Measurements from ENCODE around the gene OSM. TPM values are rescaled to one million over a fixed set of nuclear protein-coding genes. Genes with fewer than 3 reads are reported as not detected.

The OSM gene
- total RNA-seq, result not detected in 2 replicates

DNA sequence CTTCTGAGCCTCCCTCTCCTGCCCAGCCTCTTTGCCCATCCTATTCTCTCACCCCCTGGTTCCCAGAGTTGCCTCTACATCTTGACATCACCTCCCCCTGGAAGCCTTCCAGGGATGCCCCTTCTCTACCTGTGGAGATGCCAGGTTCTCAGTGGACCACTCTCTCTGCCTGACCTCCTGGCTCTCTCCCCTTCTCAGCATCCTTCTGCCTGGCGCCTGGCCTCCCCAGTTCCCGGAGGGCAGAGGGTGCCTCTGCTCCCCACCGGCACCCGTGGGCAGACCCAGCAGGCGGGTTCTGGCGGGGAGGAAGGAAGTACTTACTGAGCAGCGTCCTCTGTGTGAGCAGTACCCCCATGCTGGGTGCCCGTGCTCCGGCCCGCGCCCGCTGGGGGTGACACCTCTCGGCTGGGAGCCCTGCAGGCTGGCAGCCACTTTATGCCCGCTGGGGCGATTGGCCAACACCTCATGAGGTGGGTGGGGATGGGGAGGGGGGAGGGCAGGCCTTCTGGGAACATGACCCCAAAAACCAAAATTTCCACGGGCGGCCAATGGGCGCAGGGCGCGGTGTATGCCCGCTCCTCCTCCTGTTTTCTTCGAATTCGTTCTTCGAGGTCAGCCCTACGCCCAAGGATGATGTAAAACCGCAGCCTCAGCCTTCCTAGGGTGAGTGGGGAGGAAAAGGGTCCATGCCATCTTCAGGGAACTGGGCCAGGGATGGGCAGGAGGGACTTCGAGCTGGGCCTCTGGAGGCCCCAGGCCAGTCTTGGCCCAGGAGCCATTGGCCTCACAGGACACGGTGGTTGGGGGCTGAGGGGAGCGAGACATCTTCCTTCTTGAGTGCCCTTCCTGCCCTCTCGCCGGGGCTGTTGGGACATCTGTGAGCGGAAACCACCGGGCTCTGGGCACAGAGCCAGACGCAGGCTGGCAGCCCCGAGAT, at the start of gene OSM:
OSM (minus strand) TSS at position 407 of the 937 bp plus-strand sequence; CDS start at position 355, 52 bp downstream.

DNA sequence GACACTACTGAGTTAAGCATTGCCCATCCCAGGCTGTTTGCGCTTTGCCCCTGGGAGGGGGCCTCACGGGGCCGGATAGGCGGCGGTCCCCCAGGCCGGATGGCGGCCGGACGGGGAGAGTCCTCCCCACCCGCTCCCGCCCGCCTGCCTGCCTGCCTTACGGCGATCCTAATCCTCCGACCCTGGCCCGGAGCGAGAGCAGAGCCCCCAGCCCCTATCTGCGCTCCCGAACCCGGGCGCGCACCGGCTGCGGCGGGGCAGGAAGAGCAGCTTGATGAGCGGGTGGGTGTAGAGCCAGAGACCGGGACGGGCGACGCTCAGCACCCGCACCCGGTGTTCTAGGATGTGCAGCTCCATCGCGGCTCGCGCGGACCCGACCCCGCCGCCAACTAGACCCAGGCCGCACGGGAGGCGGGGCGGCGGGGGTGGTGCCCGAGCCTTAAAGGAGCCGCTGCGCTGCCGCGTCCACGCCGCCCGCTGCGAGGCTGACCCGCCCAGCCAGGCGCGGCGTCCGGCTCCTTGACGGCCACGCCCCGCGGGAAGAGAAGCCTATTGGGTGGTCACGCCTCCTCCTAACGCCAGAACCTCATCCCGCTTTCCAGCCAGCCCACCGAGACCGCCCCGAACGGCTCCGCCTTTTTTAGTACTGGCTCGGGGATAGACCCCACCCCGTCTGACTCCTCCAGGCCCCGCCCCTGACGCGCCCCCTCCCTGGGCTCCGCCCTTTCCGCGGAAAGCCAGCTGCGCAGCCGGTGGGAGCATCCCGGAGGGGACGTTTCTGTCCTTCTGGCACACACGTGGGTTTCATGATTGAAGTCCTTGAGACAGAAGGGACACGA, 22.7 kb upstream of the OSM start, which contains the start of gene CASTOR1:
CASTOR1 (minus strand) TSS at position 365 of the 839 bp plus-strand sequence; CDS start at position 357, 8 bp downstream.

DNA sequence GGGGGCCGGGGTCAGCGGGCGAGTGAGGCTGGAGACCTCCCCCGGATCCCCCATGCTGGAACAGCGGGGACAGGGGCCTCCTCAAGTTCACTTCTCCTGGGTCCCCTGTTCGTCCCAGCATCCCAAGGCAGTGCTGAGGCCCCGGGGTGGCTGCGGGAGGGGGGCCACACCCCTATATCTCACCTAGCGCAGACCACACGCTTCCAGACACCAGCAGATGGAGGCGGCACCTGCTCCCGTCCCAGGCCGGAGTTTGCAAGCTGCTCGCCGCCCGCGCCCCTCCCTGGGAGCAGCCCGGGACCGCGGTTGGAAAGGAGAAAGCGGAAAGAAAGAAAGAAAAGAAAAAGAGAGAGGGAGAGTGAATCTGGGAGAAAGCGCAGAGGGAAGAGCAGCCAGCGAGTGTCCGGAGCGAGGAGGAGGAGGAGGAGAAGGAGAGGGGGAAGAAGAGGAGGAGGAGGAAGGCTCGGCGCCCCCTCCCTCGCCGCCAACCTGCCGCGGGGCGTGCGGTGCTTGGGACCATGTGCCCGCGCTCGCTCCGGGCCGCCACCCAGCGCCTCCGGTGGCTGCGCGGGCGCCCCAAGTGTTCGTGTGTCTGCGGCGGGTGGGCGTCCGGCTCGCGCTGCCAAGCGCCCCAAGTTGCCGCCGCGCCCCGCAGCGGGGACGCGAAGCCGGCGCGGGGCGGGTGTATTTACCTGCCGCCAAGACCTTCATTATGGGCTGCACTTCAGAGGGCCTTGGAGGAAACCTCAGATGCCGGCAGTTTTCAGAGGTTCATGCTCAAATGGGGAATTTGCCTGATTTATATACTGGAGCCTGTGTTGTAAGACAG, 20.5 kb downstream of the OSM start, which contains the start of gene LIF:
LIF (minus strand) TSS at position 775 of the 829 bp plus-strand sequence; CDS start at position 711, 64 bp downstream.

Other genes with a start within 250 kb of the OSM start
- gene HORMAD2, start 186.4 kb downstream of the OSM start, total RNA-seq, result not detected in 2 replicates
- gene LIF, start 20.1 kb downstream of the OSM start, total RNA-seq, result 0.68 and 6.1 TPM in 2 replicates
- 1.7 and 12.2 TPM in 2 replicates for gene CASTOR1, start 22.7 kb upstream of the OSM start, total RNA-seq
- gene TBC1D10A, start 60.1 kb upstream of the OSM start, total RNA-seq, result 10.3 and 23.1 TPM in 2 replicates
- gene SF3A1, start 90.0 kb upstream of the OSM start, total RNA-seq, result 12.0 and 44.5 TPM in 2 replicates
- gene CCDC157, start 90.2 kb upstream of the OSM start, total RNA-seq, result 0.34 and 1.1 TPM in 2 replicates
- gene RNF215, start 120.6 kb upstream of the OSM start, total RNA-seq, result 9.2 and 14.9 TPM in 2 replicates
- gene SEC14L2, start 130.2 kb upstream of the OSM start, total RNA-seq, result 17.4 and 67.0 TPM in 2 replicates
- gene MTFP1, start 158.9 kb upstream of the OSM start, total RNA-seq, result 10.6 and 17.8 TPM in 2 replicates
- gene SEC14L3, start 205.2 kb upstream of the OSM start, total RNA-seq, result not detected in 2 replicates
- gene SEC14L4, start 238.8 kb upstream of the OSM start, total RNA-seq, result 0.36 TPM in 1 of 2 replicates, not detected in the other

Data from nasal cavity respiratory epithelium epithelial cell of viscerocranial mucosa (primary cell).